ENCODE measurements around the gene SND1.

Gene SND1

GRCh38 chr7:128084896-128085608 is 433.1 kb downstream of the SND1 start:
- FAIRE-seq (no peak), DNase-seq (ENCODE audit: insufficient read length) (no peak)
- TF ChIP-seq TAF1 (IDR thresholded peaks at IDR 0.05; ENCODE audit: borderline replicate concordance, low read depth, low read length) (no peak), POLR2AphosphoS5 (IDR thresholded peaks at IDR 0.05; ENCODE audit: low read depth, low read length) (no peak), POLR2A (IDR thresholded peaks at IDR 0.05; ENCODE audit: low read depth, low read length) (no peak)

DNA sequence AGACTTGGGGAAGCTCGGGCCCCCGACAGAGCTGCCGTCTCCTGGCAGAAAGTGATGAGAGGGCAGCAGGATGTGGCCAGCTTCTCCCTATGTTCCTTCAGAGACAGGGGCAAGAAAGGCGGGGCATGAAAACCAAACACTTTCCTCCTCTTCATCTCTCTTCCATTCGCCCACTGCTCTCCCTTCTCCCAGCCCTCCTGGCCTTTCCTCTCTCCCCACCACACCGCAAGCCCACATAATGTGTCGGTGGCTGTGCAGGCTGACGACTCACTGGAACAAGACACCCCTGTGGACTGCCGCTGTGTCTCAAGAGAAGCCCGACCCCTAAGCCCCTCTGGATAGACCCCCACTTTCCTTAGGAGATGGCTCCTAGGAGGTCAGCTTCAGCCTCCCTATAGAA is 438.5 kb downstream of the SND1 start:
- no peak for TF ChIP-seq TAF1 (IDR thresholded peaks at IDR 0.05; ENCODE audit: borderline replicate concordance, low read depth, low read length)
- no peak for TF ChIP-seq POLR2A (IDR thresholded peaks at IDR 0.05; ENCODE audit: low read depth, low read length)
- no peak for TF ChIP-seq POLR2AphosphoS5 (IDR thresholded peaks at IDR 0.05; ENCODE audit: low read depth, low read length)
- FAIRE-seq (no peak), DNase-seq (ENCODE audit: insufficient read length) (no peak)

- DNase-seq (ENCODE audit: insufficient read length) (no peak), FAIRE-seq (no peak)
- TF ChIP-seq POLR2AphosphoS5 (IDR thresholded peaks at IDR 0.05; ENCODE audit: low read depth, low read length) (no peak), TAF1 (IDR thresholded peaks at IDR 0.05; ENCODE audit: borderline replicate concordance, low read depth, low read length) (no peak), POLR2A (IDR thresholded peaks at IDR 0.05; ENCODE audit: low read depth, low read length) (no peak)
Observed at GRCh38 chr7:128091106-128091505, 439.1 kb downstream of the SND1 start.

DNA sequence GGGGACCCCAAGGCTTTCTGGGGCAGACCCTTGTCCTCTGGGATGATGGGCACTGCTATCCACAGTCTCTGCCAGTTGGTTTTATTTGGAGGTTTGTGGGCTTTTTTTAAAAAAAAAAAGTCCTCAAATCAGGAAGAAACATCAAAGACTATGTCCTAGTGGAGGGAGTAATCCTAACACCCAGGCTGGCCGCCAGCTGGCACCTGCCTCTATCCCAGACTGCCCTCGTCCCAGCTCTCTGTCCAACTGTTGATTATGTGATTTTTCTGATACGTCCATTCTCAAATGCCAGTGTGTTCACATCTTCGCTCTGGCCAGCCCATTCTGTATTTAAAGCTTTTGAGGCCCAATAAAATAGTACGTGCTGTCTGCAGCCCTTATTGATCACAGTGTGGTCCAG is 440.2 kb downstream of the SND1 start:
- FAIRE-seq (no peak), DNase-seq (ENCODE audit: insufficient read length) (no peak)
- TF ChIP-seq POLR2A (IDR thresholded peaks at IDR 0.05; ENCODE audit: low read depth, low read length) (no peak), POLR2AphosphoS5 (IDR thresholded peaks at IDR 0.05; ENCODE audit: low read depth, low read length) (no peak)

- DNase-seq (ENCODE audit: insufficient read length), result no peak
- no peak for FAIRE-seq
Observed at GRCh38 chr7:128093614-128094570, 441.9 kb downstream of the SND1 start.

GRCh38 chr7:128094686-128095085 is 442.7 kb downstream of the SND1 start:
- no peak for TF ChIP-seq POLR2AphosphoS5 (IDR thresholded peaks at IDR 0.05; ENCODE audit: low read depth, low read length)
- no peak for TF ChIP-seq TAF1 (IDR thresholded peaks at IDR 0.05; ENCODE audit: borderline replicate concordance, low read depth, low read length)
- TF ChIP-seq POLR2A (IDR thresholded peaks at IDR 0.05; ENCODE audit: low read depth, low read length), result no peak
- DNase-seq (ENCODE audit: insufficient read length) (no peak), FAIRE-seq (no peak)

More at GRCh38 chr7:128093614-128094570, 441.9 kb downstream of the SND1 start:
- TF ChIP-seq POLR2AphosphoS5 (IDR thresholded peaks at IDR 0.05; ENCODE audit: low read depth, low read length) (no peak), POLR2A (IDR thresholded peaks at IDR 0.05; ENCODE audit: low read depth, low read length) (no peak), TAF1 (IDR thresholded peaks at IDR 0.05; ENCODE audit: borderline replicate concordance, low read depth, low read length) (no peak)

DNA sequence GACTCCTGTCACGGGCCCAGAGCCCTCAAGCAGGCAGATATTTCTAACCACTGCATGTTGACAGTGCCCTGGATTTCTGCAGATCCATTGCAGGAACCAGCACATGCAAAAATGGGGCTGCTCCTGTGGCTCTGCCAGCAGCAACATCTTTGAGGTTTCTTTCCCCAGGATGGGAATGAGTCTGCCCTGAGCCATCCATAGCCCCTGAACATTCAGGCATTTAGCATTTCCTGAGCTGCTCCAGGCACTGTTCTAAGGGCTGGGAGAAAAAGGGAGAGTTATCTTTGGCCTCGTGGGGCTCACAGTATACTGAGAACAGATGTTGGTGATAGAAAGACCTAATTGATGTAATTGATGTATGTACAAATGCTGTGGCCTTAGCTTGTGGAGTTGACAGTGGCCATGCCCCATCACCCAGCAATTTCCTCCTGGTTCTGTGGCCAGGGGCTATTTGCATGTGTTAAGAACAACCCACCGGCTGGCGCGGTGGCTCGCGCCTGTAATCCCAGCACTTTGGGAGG is 445.3 kb downstream of the SND1 start:
- no peak for FAIRE-seq
- TF ChIP-seq TAF1 (IDR thresholded peaks at IDR 0.05; ENCODE audit: borderline replicate concordance, low read depth, low read length) (no peak), POLR2A (IDR thresholded peaks at IDR 0.05; ENCODE audit: low read depth, low read length) (no peak), POLR2AphosphoS5 (IDR thresholded peaks at IDR 0.05; ENCODE audit: low read depth, low read length) (no peak)
- no peak for DNase-seq (ENCODE audit: insufficient read length)

GRCh38 chr7:128098629-128099028 is 446.6 kb downstream of the SND1 start:
- FAIRE-seq, result no peak
- no peak for TF ChIP-seq TAF1 (IDR thresholded peaks at IDR 0.05; ENCODE audit: borderline replicate concordance, low read depth, low read length)
- no peak for TF ChIP-seq POLR2AphosphoS5 (IDR thresholded peaks at IDR 0.05; ENCODE audit: low read depth, low read length)
- no peak for TF ChIP-seq POLR2A (IDR thresholded peaks at IDR 0.05; ENCODE audit: low read depth, low read length)
- no peak for DNase-seq (ENCODE audit: insufficient read length)

DNA sequence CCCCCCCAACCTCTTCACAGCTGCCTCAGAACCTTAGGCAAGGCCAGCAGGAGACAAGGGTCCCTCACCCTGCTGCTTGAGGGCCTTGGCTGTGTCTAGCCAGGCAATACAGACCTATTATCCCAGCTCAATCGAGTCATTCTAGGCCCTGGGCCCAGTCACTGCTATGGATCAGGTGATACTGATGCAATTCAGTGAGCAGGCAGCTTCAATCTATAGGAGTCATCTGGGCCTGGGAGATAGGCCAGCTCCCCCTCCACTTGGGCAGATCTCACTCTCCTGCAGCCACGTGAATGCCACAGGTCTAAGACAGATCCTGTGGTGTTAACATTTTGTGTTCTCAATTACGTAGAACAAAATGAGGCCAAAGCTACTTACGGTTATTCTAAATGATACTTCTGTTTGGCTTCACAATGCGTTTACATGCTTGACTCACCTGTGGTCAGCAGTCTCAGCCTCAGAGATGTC is 447.2 kb downstream of the SND1 start:
- TF ChIP-seq POLR2A (IDR thresholded peaks at IDR 0.05; ENCODE audit: low read depth, low read length) (no peak), TAF1 (IDR thresholded peaks at IDR 0.05; ENCODE audit: borderline replicate concordance, low read depth, low read length) (no peak), POLR2AphosphoS5 (IDR thresholded peaks at IDR 0.05; ENCODE audit: low read depth, low read length) (no peak)
- DNase-seq (ENCODE audit: insufficient read length) (no peak), FAIRE-seq (no peak)

DNA sequence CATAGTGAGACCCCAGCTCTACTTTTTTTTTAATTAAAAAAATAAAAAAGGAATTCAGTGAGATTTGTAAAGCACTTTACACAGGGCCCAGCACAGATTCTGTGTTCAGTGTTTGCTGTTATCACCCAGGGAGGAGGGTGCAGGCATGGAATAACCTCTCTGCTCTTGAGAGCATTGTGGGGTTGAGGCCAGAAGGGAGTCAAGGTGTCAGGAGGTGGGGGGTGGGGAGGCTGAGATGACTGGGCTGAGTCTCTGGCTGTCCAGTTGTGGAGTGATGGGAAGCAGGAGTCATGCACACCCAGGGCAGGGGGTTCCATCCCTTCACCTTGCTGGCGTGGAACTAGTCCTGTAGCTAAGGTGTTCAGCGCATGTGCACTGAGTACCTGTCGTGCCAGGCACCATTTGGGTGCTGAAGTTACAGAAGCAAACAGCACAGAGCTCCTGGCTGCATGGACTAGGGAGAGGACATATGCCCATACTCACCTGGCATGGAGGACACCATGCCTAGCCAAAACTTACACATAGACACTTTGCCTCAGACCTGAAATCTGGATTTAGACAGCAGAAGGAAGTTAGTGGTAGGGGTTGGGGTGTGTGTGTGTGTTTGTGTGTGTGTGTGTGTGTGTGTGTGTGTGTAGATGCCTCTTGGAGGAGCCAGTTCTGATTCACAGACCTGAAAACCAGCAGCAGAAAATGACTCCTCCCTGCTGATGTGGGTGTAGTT is 448.4 kb downstream of the SND1 start:
- DNase-seq (ENCODE audit: insufficient read length), result no peak
- TF ChIP-seq POLR2A (IDR thresholded peaks at IDR 0.05; ENCODE audit: low read depth, low read length) (no peak), TAF1 (IDR thresholded peaks at IDR 0.05; ENCODE audit: borderline replicate concordance, low read depth, low read length) (no peak), POLR2AphosphoS5 (IDR thresholded peaks at IDR 0.05; ENCODE audit: low read depth, low read length) (no peak; the same call in 1 of the 2 replicates)
- FAIRE-seq, result peak; percentile 53

All from GM12892 (cell line).